ENCODE measurements around the gene KNDC1. TPM values are rescaled to one million over a fixed set of nuclear protein-coding genes. Genes with fewer than 3 reads are reported as not detected.

Gene KNDC1
- total and polyA plus RNA-seq, 2 donors (not counting 1 experiment from before 2014, with no cell fraction given): 0.17 to 0.45 TPM

DNA sequence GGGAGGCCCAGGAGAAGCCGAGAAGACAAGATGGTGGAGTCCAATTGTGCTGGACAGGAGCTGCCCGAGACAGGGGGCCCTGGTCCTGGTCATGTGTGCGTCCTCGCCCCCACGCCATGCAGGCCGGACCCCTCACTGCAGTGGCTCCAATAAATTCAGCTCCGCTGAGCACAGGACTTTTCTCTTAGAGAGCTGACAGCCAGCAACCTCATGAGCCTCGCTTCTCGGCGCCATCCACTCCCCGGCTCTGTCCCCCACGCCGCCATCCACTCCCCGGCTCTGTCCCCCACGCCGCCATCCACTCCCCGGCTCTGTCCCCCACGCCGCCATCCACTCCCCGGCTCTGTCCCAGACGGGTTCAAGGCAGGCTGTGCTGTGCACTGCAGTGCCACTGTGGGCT is 67.2 kb downstream of the KNDC1 start:
- Histone ChIP-seq H2AFZ (ENCODE audit: insufficient read depth, low read depth, low read length, poor library complexity, severe bottlenecking) (no peak overlapping the region), H4K20me1 (ENCODE audit: control insufficient read depth, insufficient read depth, low read length, poor library complexity, severe bottlenecking) (no peaks in the 10 kb centered on the region), H3K79me2 (ENCODE audit: control insufficient read depth, insufficient read depth, low read length) (no peaks in the 10 kb centered on the region), H3K27ac (ENCODE audit: low read length in 2 of 2) (no peak overlapping the region), H3K4me1 (ENCODE audit: control insufficient read depth in 2 of 2, insufficient read depth in 2 of 2, low read length in 2 of 2) (peaks cover 25% of the 10 kb centered on the region in 2 donors), H3K9ac (ENCODE audit: low read length) (no peak overlapping the region), H3K4me2 (replicated peaks; ENCODE audit: low read depth, low read length, poor library complexity, severe bottlenecking) (no peak overlapping the region), H3K4me3 (ENCODE audit: control extremely low read depth in 1 of 5, extremely low read depth in 1 of 5, insufficient read depth in 1 of 5, low read depth in 2 of 5, low read length in 4 of 5) (no peak overlapping the region), H3K27me3 (replicated peaks in 1 of 4; ENCODE audit: control extremely low read depth in 1 of 4, control insufficient read depth in 3 of 4, insufficient read depth in 4 of 4, low read length in 3 of 4) (peaks cover 0 to 58% (median 25%) of the 10 kb centered on the region in 4 experiments), H3K36me3 (replicated peaks in 1 of 2; ENCODE audit: control extremely low read depth in 1 of 2, control insufficient read depth in 1 of 2, extremely low read depth in 1 of 2, insufficient read depth in 2 of 2, low read length in 1 of 2) (no peaks in the 10 kb centered on the region), H3K9me3 (ENCODE audit: control extremely low read depth in 1 of 3, control insufficient read depth in 2 of 3, insufficient read depth in 1 of 3, low read length in 2 of 3) (peaks cover 0 to 23% (median 0%) of the 10 kb centered on the region in 3 donors)
- DNase-seq (no peak), ATAC-seq (ENCODE audit: low read depth) (no peak)
- Mint-ChIP-seq H3K9me3 (ENCODE audit: insufficient read depth) (no peaks in the 10 kb centered on the region), H3K27me3 (peaks cover 38% of the 10 kb centered on the region), H3K27ac (no peak overlapping the region), H3K4me1 (peaks cover 19% of the 10 kb centered on the region), H3K4me3 (no peak overlapping the region)
- intact Hi-C loops (cut with micrococcal nuclease): no loop called here
- POLR2A ChIA-PET: no interaction called here
- TF ChIP-seq EZH2 (IDR thresholded peaks at IDR 0.05; ENCODE audit: borderline replicate concordance, insufficient read depth, low read depth, low read length, poor library complexity, severe bottlenecking): no peak
- TF ChIP-seq, protein P1, sequence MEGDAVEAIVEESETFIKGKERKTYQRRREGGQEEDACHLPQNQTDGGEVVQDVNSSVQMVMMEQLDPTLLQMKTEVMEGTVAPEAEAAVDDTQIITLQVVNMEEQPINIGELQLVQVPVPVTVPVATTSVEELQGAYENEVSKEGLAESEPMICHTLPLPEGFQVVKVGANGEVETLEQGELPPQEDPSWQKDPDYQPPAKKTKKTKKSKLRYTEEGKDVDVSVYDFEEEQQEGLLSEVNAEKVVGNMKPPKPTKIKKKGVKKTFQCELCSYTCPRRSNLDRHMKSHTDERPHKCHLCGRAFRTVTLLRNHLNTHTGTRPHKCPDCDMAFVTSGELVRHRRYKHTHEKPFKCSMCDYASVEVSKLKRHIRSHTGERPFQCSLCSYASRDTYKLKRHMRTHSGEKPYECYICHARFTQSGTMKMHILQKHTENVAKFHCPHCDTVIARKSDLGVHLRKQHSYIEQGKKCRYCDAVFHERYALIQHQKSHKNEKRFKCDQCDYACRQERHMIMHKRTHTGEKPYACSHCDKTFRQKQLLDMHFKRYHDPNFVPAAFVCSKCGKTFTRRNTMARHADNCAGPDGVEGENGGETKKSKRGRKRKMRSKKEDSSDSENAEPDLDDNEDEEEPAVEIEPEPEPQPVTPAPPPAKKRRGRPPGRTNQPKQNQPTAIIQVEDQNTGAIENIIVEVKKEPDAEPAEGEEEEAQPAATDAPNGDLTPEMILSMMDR (IDR thresholded peaks at IDR 0.05): no peak
- CTCF ChIA-PET: interaction anchor here (1.9 kb wide), 1 partner anchor 30 kb away, joined by 6 read pairs; no protein-coding TSS in a partner anchor
- 89% methylated on average over 21 of the region's 21 CpGs for WGBS (ENCODE audit: insufficient coverage)

DNA sequence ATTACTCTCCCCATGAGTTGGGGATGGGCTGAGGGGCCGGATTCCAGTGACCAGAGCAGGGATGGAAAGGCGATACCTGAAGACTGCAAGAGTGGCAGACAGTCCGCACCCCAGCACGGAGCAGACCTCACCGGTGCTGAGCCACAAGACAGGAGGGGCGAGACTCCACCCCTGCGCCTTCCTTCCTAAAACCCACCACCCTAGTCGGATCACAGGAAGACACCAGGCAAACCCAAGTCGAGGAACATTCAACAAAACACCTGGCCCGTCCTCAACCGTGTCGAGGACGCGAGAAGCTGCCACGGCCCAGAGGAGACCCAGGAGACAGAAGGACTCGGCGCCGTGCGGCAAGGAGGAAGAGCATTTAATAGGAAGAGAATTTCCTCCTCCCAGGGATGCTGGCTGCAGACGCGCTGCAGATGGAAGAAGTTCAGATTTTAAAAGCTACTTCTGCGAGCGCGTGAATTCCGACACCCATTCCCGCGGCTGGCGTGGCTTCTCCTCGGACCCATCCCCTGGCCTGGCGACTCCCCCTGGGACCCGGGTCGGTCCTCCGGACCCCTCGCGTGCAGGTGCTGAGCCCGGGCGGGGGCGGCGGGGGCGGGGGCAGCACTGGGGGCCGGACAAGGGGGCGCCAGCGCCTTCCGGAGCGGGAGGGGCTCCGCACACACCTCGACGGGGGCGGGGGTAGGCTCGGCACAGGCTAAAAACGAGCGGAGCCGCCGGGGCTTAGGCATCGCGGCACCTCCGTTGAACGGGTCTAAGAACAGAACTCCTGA is 69.4 kb downstream of the KNDC1 start:
- H3K4me3 ChIP-seq (ENCODE audit: control extremely low read depth in 1 of 5, extremely low read depth in 1 of 5, insufficient read depth in 1 of 5, low read depth in 2 of 5, low read length in 4 of 5): peak overlapping the region in 1 of 5 experiments; percentile 2
- Mint-ChIP-seq H3K9me3 (ENCODE audit: insufficient read depth) (no peaks in the 10 kb centered on the region), H3K27ac (no peak overlapping the region), H3K4me1 (peaks cover 19% of the 10 kb centered on the region), H3K4me3 (peak overlapping the region; percentile 80), H3K27me3 (peaks cover 42% of the 10 kb centered on the region)
- POLR2A ChIA-PET: interaction anchor here (0.7 kb wide), 1 partner anchor 10 kb away, joined by 4 read pairs; no protein-coding TSS in a partner anchor
- CTCF ChIA-PET: no interaction called here
- H3K4me1 ChIP-seq (ENCODE audit: control insufficient read depth in 2 of 2, insufficient read depth in 2 of 2, low read length in 2 of 2): peaks cover 25% of the 10 kb centered on the region in 2 donors
- ATAC-seq (ENCODE audit: low read depth): no peak
- no peaks in the 10 kb centered on the region for H3K79me2 ChIP-seq (ENCODE audit: control insufficient read depth, insufficient read depth, low read length)
- H3K9ac ChIP-seq (ENCODE audit: low read length): no peak overlapping the region
- H2AFZ ChIP-seq (ENCODE audit: insufficient read depth, low read depth, low read length, poor library complexity, severe bottlenecking): no peak overlapping the region
- no peak overlapping the region for H3K27ac ChIP-seq (ENCODE audit: low read length in 2 of 2)
- intact Hi-C loops (cut with micrococcal nuclease): no loop called here
- H3K27me3 ChIP-seq (replicated peaks in 1 of 4; ENCODE audit: control extremely low read depth in 1 of 4, control insufficient read depth in 3 of 4, insufficient read depth in 4 of 4, low read length in 3 of 4): peaks cover 0 to 60% (median 25%) of the 10 kb centered on the region in 4 experiments
- DNase-seq: no peak
- H3K9me3 ChIP-seq (ENCODE audit: control extremely low read depth in 1 of 3, control insufficient read depth in 2 of 3, insufficient read depth in 1 of 3, low read length in 2 of 3): peaks cover 0 to 23% (median 0%) of the 10 kb centered on the region in 3 donors
- peak overlapping the region; percentile 89 for H3K4me2 ChIP-seq (replicated peaks; ENCODE audit: low read depth, low read length, poor library complexity, severe bottlenecking)
- TF ChIP-seq, protein P1 (IDR thresholded peaks at IDR 0.05): no peak
- no peak for TF ChIP-seq EZH2 (IDR thresholded peaks at IDR 0.05; ENCODE audit: borderline replicate concordance, insufficient read depth, low read depth, low read length, poor library complexity, severe bottlenecking)
- H4K20me1 ChIP-seq (ENCODE audit: control insufficient read depth, insufficient read depth, low read length, poor library complexity, severe bottlenecking): no peaks in the 10 kb centered on the region
- no peaks in the 10 kb centered on the region for H3K36me3 ChIP-seq (replicated peaks in 1 of 2; ENCODE audit: control extremely low read depth in 1 of 2, control insufficient read depth in 1 of 2, extremely low read depth in 1 of 2, insufficient read depth in 2 of 2, low read length in 1 of 2)
- 10% methylated on average over 57 of the region's 58 CpGs for WGBS (ENCODE audit: insufficient coverage)
